Stimulated activated effector memory CD8-positive, alpha-beta T cell treated with anti-CD3 and anti-CD28 coated beads, Interleukin-12 subunit alpha, Interleukin-12 subunit beta, amount 100 ng/mL, for 72 hours (primary cell): ENCODE data around the gene KHNYN.
"Not testable (repeated sequence)": the region's sequence is repeated elsewhere in the genome, so short reads cannot be mapped to it uniquely, and the experiment has no call there.

Experiments used
- ATAC-seq: fragments of 150-1000 bp; cut with Tn5 transposase; 2 replicates; pipeline ENCODE4 v1.10.0; 2021
- DNase-seq, 2 donors: peaks; one replicate each; pipeline ENCODE4 v3.0.0; 2021 to 2022; ENCODE audit warnings: low spot score in 2 of 2
- H3K27ac Mint-ChIP-seq: one replicate; pipeline ENCODE4 v1.8.0; 2022; ENCODE audit warnings: mild to moderate bottlenecking, mixed read lengths
- H3K36me3 Mint-ChIP-seq: one replicate; pipeline ENCODE4 v1.8.0; 2022; ENCODE audit warnings: mild to moderate bottlenecking, mixed read lengths
- H3K4me1 Mint-ChIP-seq: one replicate; pipeline ENCODE4 v1.8.0; 2022; ENCODE audit warnings: mixed read lengths
- H3K4me3 Mint-ChIP-seq: one replicate; pipeline ENCODE4 v1.8.0; 2022; ENCODE audit warnings: mild to moderate bottlenecking, mixed read lengths
- H3K9me3 Mint-ChIP-seq: one replicate; pipeline ENCODE4 v1.8.0; 2022; ENCODE audit warnings: mixed read lengths

KHNYN gene

GRCh38 chr14:24461336-24461735, 31.6 kb downstream of the KHNYN start:
- no peak overlapping the region for H3K27ac Mint-ChIP-seq
- no peak for ATAC-seq
- H3K4me1 Mint-ChIP-seq, result peaks cover 24% of the 10 kb centered on the region

GRCh38 chr14:24463017-24463883, 33.5 kb downstream of the KHNYN start:
- Mint-ChIP-seq H3K36me3 (no peaks in the 10 kb centered on the region), H3K4me3 (no peak overlapping the region), H3K9me3 (no peaks in the 10 kb centered on the region), H3K4me1 (peaks cover 24% of the 10 kb centered on the region), H3K27ac (peak overlapping the region; percentile 4)
- no peak for DNase-seq
- ATAC-seq, result no peak

More at GRCh38 chr14:24461336-24461735, 31.6 kb downstream of the KHNYN start:
- Mint-ChIP-seq H3K9me3 (no peaks in the 10 kb centered on the region), H3K36me3 (no peaks in the 10 kb centered on the region), H3K4me3 (no peak overlapping the region)
- DNase-seq, result no peak

DNA sequence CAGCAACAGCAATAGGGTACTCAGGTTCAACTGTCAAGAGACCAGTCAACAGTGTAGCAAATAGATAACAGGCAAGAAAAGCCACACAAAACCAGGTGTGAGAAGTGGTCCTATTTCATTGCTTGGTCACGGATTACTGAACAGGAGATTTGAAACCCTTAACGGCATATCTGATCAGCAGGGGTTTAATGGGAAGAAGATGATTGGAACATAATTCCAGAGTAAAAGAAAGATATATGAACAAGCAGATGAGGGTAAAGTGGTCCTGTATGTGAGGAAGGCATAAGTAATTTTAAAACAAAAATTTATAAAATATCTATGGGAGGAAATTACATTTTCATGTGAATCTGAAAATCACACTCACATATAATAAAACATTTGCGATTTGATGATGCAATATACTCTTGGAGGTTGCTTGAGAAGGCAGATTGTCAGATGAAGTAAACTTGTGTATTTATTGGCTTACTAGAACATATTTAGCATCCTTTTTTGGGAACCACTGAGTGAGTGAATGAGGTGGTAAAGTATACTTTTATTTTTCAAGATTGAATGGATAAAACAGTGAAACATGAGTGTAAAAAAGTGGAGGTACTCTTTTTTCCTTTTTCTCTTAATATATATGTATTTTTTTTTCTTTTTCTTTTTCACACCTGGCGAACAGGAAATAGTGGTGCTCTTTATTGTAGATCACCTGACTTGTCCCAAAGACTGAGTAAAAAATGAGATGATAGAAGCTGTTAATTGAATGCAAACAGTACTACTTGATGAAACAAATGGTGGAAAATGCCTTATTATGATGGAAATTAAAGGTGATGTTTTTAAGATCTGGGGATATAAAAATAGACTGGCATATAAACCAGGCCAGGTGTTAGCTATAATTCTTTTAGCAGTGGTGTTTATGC, 34.4 kb downstream of the KHNYN start:
- ATAC-seq (no peak), DNase-seq (no peak)
- Mint-ChIP-seq H3K4me3 (no peak overlapping the region), H3K27ac (peak overlapping the region; percentile 4), H3K36me3 (no peaks in the 10 kb centered on the region), H3K4me1 (peaks cover 24% of the 10 kb centered on the region), H3K9me3 (no peaks in the 10 kb centered on the region)

DNA sequence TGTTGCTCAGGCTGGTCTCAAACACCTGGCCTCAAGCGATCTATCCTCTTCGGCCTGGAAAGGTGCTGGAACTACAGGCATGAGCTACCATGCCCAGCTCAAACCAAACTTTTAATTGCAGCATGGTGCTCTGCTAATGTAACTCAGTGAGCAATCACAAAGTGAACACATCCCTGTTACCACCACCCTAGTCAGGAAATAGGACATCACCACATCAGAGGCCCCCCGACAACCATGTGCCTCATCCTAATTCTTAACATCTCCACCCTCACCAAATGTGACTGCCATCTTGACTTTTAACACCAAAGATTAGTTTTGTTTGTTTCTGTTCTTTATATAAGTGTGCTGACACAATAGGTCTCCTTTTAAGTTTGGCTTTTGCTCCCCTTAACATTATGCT, 35.6 kb downstream of the KHNYN start:
- Mint-ChIP-seq H3K9me3 (no peaks in the 10 kb centered on the region), H3K36me3 (no peaks in the 10 kb centered on the region), H3K27ac (no peak overlapping the region), H3K4me1 (peaks cover 24% of the 10 kb centered on the region), H3K4me3 (no peak overlapping the region)
- no peak for DNase-seq
- no peak for ATAC-seq

- Mint-ChIP-seq H3K4me1 (peaks cover 24% of the 10 kb centered on the region), H3K4me3 (no peak overlapping the region), H3K36me3 (no peaks in the 10 kb centered on the region), H3K9me3 (no peaks in the 10 kb centered on the region), H3K27ac (no peak overlapping the region)
- DNase-seq (no peak), ATAC-seq (no peak)
Measured at GRCh38 chr14:24465805-24466204, 36.1 kb downstream of the KHNYN start.

- H3K4me1 Mint-ChIP-seq, H3K36me3 Mint-ChIP-seq, H3K4me3 Mint-ChIP-seq, H3K27ac Mint-ChIP-seq, H3K9me3 Mint-ChIP-seq, DNase-seq, ATAC-seq: not testable (repeated sequence)
Measured at GRCh38 chr14:24470450-24470849, 40.7 kb downstream of the KHNYN start.

DNA sequence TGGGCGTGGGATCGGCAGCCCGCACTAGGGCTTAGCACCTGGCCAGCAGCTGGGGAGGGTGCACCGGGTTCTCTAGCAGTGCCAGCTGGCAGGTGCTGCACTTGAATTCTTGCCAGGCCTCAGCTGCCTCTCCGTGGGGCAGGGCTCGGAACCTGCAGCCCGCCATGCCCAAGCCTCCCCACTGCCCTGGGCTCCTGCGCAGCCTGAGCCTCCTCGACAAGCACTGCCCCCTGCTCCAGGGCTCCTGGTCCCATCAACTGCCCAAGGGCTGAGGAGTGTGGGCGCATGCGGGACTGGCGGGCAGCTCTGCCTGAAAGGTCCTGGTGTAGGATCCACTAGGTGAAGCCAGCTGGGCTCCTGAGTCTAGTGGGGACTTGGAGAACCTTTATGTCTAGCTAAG, 43.5 kb downstream of the KHNYN start:
- ATAC-seq (no peak), DNase-seq (no peak)
- Mint-ChIP-seq H3K27ac (no peak overlapping the region), H3K36me3 (no peaks in the 10 kb centered on the region), H3K4me3 (no peak overlapping the region), H3K9me3 (no peaks in the 10 kb centered on the region), H3K4me1 (no peaks in the 10 kb centered on the region)

- Mint-ChIP-seq H3K27ac (no peak overlapping the region), H3K36me3 (no peaks in the 10 kb centered on the region), H3K4me3 (no peak overlapping the region), H3K4me1 (no peaks in the 10 kb centered on the region), H3K9me3 (no peaks in the 10 kb centered on the region)
- DNase-seq (no peak), ATAC-seq (no peak)
Measured at GRCh38 chr14:24475261-24475660, 45.5 kb downstream of the KHNYN start.

DNA sequence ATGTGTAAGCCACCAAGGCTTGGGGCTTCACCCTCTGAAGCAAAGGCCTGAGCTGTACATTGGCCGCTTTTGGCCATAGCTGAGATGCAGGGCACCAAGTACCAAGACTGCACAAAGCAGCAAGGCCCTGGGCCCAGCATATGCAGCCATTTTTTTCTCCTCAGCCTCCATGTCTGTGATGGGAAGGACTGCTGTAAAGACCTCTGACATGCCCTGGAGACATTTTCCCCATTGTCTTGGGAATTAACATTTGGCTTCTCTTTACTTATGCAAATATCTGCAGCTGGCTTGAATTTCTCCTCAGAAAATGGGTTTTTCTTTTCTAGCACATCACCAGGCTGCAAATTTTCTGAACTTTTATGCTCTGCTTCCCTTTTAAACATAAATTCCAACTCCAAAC, 50.2 kb downstream of the KHNYN start:
- not testable (repeated sequence) for ATAC-seq, H3K27ac Mint-ChIP-seq, H3K9me3 Mint-ChIP-seq, DNase-seq, H3K36me3 Mint-ChIP-seq, H3K4me3 Mint-ChIP-seq
- peaks cover 24% of the 10 kb centered on the region for H3K4me1 Mint-ChIP-seq

DNA sequence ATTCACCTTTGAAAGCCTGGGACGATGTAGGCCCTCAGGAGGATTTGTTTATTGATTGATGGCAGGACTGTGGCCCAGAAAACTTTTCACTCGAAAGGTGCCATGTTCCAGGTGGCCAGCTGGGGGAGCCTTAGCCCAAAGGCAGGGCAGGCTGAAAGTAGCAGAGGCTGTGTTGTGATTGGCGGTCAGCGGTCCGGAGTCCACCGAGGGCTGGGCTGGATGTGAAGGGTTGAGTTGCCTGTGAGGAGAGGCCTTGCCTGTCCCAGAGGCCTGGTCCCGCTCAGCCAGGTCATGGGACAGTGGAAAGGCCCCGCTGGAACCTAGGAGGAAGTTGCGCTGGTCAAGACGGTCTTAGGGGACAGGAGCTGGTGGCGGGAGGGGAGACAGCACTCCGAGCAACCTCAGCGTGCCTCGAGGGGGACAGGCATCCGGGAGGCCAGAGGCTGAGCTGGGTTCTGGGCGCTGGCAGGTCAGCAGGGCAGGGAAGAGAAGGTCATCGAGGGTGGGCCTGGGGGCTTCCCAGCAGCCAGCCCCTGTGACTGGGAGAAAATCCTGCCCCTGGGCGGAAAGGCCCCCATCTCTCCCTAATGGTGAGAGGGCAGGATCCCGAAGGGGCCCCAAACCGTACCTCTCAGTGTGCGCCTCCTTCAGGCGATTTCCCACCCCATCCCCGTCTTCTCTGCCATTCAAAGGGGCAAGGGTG, 52.0 kb downstream of the KHNYN start:
- no peaks in the 10 kb centered on the region for H3K9me3 Mint-ChIP-seq

GRCh38 chr14:24482699-24483303, 53.0 kb downstream of the KHNYN start:
- DNase-seq, ATAC-seq, H3K36me3 Mint-ChIP-seq, H3K4me3 Mint-ChIP-seq, H3K9me3 Mint-ChIP-seq: not testable (repeated sequence)
- Mint-ChIP-seq H3K4me1 (peaks cover 24% of the 10 kb centered on the region), H3K27ac (peak overlapping the region; percentile 56)

More for the DNA sequence above, 52.0 kb downstream of the KHNYN start:
- Mint-ChIP-seq H3K27ac (peak overlapping the region; percentile 89), H3K4me3 (peak overlapping the region; percentile 64), H3K36me3 (no peaks in the 10 kb centered on the region), H3K4me1 (peaks cover 24% of the 10 kb centered on the region)
- DNase-seq (peak; percentile 50 to 78), ATAC-seq (peak; percentile 86)

GRCh38 chr14:24483604-24484252, 54.0 kb downstream of the KHNYN start:
- DNase-seq (no peak), ATAC-seq (peak; percentile 65)
- peak overlapping the region; percentile 56 for H3K27ac Mint-ChIP-seq
- H3K9me3 Mint-ChIP-seq, result no peaks in the 10 kb centered on the region
- peak overlapping the region; percentile 4 for H3K4me3 Mint-ChIP-seq
- no peaks in the 10 kb centered on the region for H3K36me3 Mint-ChIP-seq
- peaks cover 24% of the 10 kb centered on the region for H3K4me1 Mint-ChIP-seq
